HepG2 (cell line): ENCODE data around the gene DDOST. TPM values are rescaled to one million over a fixed set of nuclear protein-coding genes. Genes with fewer than 3 reads are reported as not detected.

Source experiments
- ATAC-seq: fragments of 200-7000 bp; cut with Tn5 transposase; 3 replicates; pipeline ENCODE4 v1.9.1; 2020; ENCODE audit warnings: mild to moderate bottlenecking, moderate library complexity
- BruUV-seq: library from RNA; stranded (reverse); fragments of 400-500 nt; replicated peaks from 2 replicates; lab custom pipeline; 2021; lab: Mats Ljungman, UMichigan
- CTCF ChIA-PET: fragments of 300-600 bp; formaldehyde crosslinking; extraction: SDS; loops from one replicate; lab custom pipeline; 2021; ENCODE audit warnings: low total read pairs, inconsistent platforms, low intra/inter-chr PET ratio; lab: Yijun Ruan, JAX
- POLR2A ChIA-PET: fragments of 350-600 bp; sonication (Branson Sonifier 250); formaldehyde crosslinking; loops from one replicate; lab custom pipeline; 2020; ENCODE audit warnings: antibody characterized with exemption, inconsistent platforms; lab: Yijun Ruan, JAX
- DNase-seq: peaks from one replicate; pipeline ENCODE4 v3.0.0-alpha.2; 2015; ENCODE audit warnings: low spot score
- FAIRE-seq: peaks from 3 replicates; lab custom pipeline; 2011; peaks lifted over from hg19 to GRCh38; lab: Jason Lieb, UNC
- H2AFZ ChIP-seq: one replicate; pipeline ENCODE4 v1.6.1; 2011; ENCODE audit warnings: low read length, inconsistent platforms
- H3K27ac ChIP-seq: fragments of 300-600 bp; 3 replicates; pipeline ENCODE4 v1.8.0; 2011; ENCODE audit warnings: mixed run types, mild to moderate bottlenecking, mixed read lengths, low read length, inconsistent platforms; ENCODE audit not compliant: insufficient read depth; ENCODE audit errors: extremely low read length
- H3K27me3 ChIP-seq, 2 experiments: fragments of 200-600 bp in 1 of 2; 2 replicates in 1 of 2; 3 replicates in 1 of 2; pipeline versions ENCODE4 v1.6.0 to v1.8.0; 2011; ENCODE audit warnings: low read length in 2 of 2, mild to moderate bottlenecking in 2 of 2, moderate library complexity in 2 of 2, inconsistent platforms in 1 of 2; ENCODE audit not compliant: insufficient read depth in 2 of 2, control insufficient read depth in 1 of 2
- H3K36me3 ChIP-seq, 2 experiments: fragments of 200-600 bp in 1 of 2; replicated peaks in 1 of 2; 2 replicates in 1 of 2; 3 replicates in 1 of 2; pipeline versions ENCODE4 v1.5.1 to v1.8.0; 2011; ENCODE audit warnings: low read length in 2 of 2, inconsistent platforms in 1 of 2; ENCODE audit not compliant: insufficient read depth in 2 of 2, control insufficient read depth in 1 of 2
- H3K4me1 ChIP-seq: 2 replicates; pipeline ENCODE4 v1.5.1; 2012; ENCODE audit warnings: low read length, inconsistent platforms; ENCODE audit not compliant: insufficient read depth
- H3K4me2 ChIP-seq: 2 replicates; pipeline ENCODE4 v1.6.0; 2011; ENCODE audit warnings: low read depth, low read length, inconsistent platforms
- H3K4me3 ChIP-seq, 3 experiments: fragments of 200-600 bp in 1 of 3; sonication (generic), shearing (Covaris generic) in 1 of 3; replicated peaks in 1 of 3; 2 replicates each; pipeline ENCODE4 v1.5.1; 2011 to 2016; ENCODE audit warnings: low read length in 3 of 3, inconsistent platforms in 2 of 3, low read depth in 2 of 3, mild to moderate bottlenecking in 2 of 3, control low read depth in 1 of 3, mixed read lengths in 1 of 3; ENCODE audit not compliant: insufficient read depth in 1 of 3
- H3K79me2 ChIP-seq: one replicate; pipeline ENCODE4 v1.6.1; 2011; ENCODE audit warnings: low read length, inconsistent platforms; ENCODE audit not compliant: insufficient read depth
- H3K9ac ChIP-seq: 2 replicates; pipeline ENCODE4 v1.6.0; 2011; ENCODE audit warnings: mild to moderate bottlenecking, low read depth, low read length, inconsistent platforms; ENCODE audit not compliant: insufficient read depth
- H3K9me3 ChIP-seq: 2 replicates; pipeline ENCODE4 v1.5.1; 2012; ENCODE audit warnings: mild to moderate bottlenecking, low read length
- H4K20me1 ChIP-seq: 2 replicates; pipeline ENCODE4 v1.6.0; 2011; ENCODE audit warnings: inconsistent platforms, mild to moderate bottlenecking, low read length, moderate library complexity; ENCODE audit not compliant: insufficient read depth
- RFXANK ChIP-seq: IDR thresholded peaks from 2 replicates; pipeline ENCODE4 v1.6.1; 2016
- TIGD3 ChIP-seq: sonication (generic); formaldehyde crosslinking; IDR thresholded peaks from 2 replicates; pipeline ENCODE4 v1.5.1; 2020; ENCODE audit warnings: mild to moderate bottlenecking, missing genetic modification reagents, borderline replicate concordance
- ZNF782 ChIP-seq: sonication (generic); formaldehyde crosslinking; IDR thresholded peaks from 2 replicates; pipeline ENCODE4 v1.4.0; 2020; ENCODE audit warnings: missing genetic modification reagents, mild to moderate bottlenecking, borderline replicate concordance
- WGBS: methylation state at CpG from one replicate; pipeline ENCODE4 v1.1.6; 2017; ENCODE audit warnings: low lambda C conversion rate; 5-methylcytosine and 5-hydroxymethylcytosine counted together
- in situ Hi-C: cut with HindIII; loops from 2 replicates; pipeline ENCODE4 v1.10.0; 2017; ENCODE audit warnings: low pct_unique_long_range_greater_than_20kb; ENCODE audit not compliant: extremely low pct_ligation_motif_present
- intact Hi-C: fragments of 100-400 bp; cut with micrococcal nuclease; formaldehyde crosslinking; loops from one replicate; pipeline ENCODE4 v1.10.0; 2022; ENCODE audit not compliant: unreplicated experiment
- polyA plus RNA-seq, 8 experiments: library from polyadenylated mRNA; depleted of rRNA in 3 of 8; stranded (reverse) in 7 of 8; unstranded in 1 of 8; fragments of >200 nt; fragmentation: Illumina TruSeq in 4 of 8; extraction: Trizol in 4 of 8; gene quantifications; 2 replicates each; pipeline versions ENCODE4 v1.2.1 to v1.2.3, GENCODE V29; 2011 to 2016; ENCODE audit warnings: low read depth in 4 of 8, missing spikeins in 1 of 8, mixed read lengths in 1 of 8; ENCODE audit not compliant: insufficient read depth in 1 of 8
- total RNA-seq, 5 experiments: library from RNA; depleted of rRNA; stranded (reverse); fragments of >200 nt; fragmentation: Illumina TruSeq; extraction: Trizol; gene quantifications; 2 replicates each; pipeline ENCODE4 v1.2.3, GENCODE V29; 2016; ENCODE audit warnings: low read depth in 1 of 5
- TF ChIP-seq, protein P1 (sequence below): sonication (generic); formaldehyde crosslinking; IDR thresholded peaks from 2 replicates; pipeline ENCODE4 v1.8.0; 2022; ENCODE audit warnings: mild to moderate bottlenecking, missing genetic modification reagents; ENCODE audit not compliant: insufficient replicate concordance
- TF ChIP-seq, protein P2 (sequence below): sonication (generic); formaldehyde crosslinking; IDR thresholded peaks from 2 replicates; pipeline ENCODE4 v1.5.0; 2020; ENCODE audit warnings: missing genetic modification reagents

DDOST gene
- total and polyA plus RNA-seq, 2 of the 13 experiments (the other 11 are each of a cell fraction or from before 2014, with no cell fraction given) = 335 to 494 TPM

GRCh38 chr1:20611652-20612051, 49.5 kb downstream of the DDOST start:
- H3K36me3 ChIP-seq = no peaks in the 10 kb centered on the region
- no peak overlapping the region for H3K27ac ChIP-seq
- H2AFZ ChIP-seq = no peak overlapping the region
- H3K4me3 ChIP-seq = no peak overlapping the region
- no peaks in the 10 kb centered on the region for H3K27me3 ChIP-seq
- WGBS = 88% methylated on average over 3 of the region's 5 CpGs
- no peak overlapping the region for H3K9ac ChIP-seq
- in situ Hi-C loops = no loop called here
- CTCF ChIA-PET = no interaction called here
- H3K4me2 ChIP-seq = no peak overlapping the region
- H3K79me2 ChIP-seq = no peaks in the 10 kb centered on the region
- TF ChIP-seq, protein P1, sequence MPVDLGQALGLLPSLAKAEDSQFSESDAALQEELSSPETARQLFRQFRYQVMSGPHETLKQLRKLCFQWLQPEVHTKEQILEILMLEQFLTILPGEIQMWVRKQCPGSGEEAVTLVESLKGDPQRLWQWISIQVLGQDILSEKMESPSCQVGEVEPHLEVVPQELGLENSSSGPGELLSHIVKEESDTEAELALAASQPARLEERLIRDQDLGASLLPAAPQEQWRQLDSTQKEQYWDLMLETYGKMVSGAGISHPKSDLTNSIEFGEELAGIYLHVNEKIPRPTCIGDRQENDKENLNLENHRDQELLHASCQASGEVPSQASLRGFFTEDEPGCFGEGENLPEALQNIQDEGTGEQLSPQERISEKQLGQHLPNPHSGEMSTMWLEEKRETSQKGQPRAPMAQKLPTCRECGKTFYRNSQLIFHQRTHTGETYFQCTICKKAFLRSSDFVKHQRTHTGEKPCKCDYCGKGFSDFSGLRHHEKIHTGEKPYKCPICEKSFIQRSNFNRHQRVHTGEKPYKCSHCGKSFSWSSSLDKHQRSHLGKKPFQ (CRISPR knock-in tag) = no peak
- TF ChIP-seq, protein P2, sequence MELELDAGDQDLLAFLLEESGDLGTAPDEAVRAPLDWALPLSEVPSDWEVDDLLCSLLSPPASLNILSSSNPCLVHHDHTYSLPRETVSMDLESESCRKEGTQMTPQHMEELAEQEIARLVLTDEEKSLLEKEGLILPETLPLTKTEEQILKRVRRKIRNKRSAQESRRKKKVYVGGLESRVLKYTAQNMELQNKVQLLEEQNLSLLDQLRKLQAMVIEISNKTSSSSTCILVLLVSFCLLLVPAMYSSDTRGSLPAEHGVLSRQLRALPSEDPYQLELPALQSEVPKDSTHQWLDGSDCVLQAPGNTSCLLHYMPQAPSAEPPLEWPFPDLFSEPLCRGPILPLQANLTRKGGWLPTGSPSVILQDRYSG = no peak
- no peak for TF ChIP-seq ZNF782 (CRISPR knock-in tag)
- no peak for TF ChIP-seq TIGD3 (CRISPR knock-in tag)
- no peak for TF ChIP-seq RFXANK
- no peak for FAIRE-seq
- DNase-seq = no peak
- peaks cover 29% of the 10 kb centered on the region for H3K4me1 ChIP-seq
- ATAC-seq = no peak
- BruUV-seq = no TSS peak
- H4K20me1 ChIP-seq = no peaks in the 10 kb centered on the region
- POLR2A ChIA-PET = interaction anchor here (3.5 kb wide), 1 partner anchor 21 kb away, joined by 23 read pairs; the partner anchor contains the start of gene PINK1
- intact Hi-C loops = no loop called here
- H3K9me3 ChIP-seq = no peaks in the 10 kb centered on the region
